ENCODE measurements around the gene CXXC5.

CXXC5 gene

DNA sequence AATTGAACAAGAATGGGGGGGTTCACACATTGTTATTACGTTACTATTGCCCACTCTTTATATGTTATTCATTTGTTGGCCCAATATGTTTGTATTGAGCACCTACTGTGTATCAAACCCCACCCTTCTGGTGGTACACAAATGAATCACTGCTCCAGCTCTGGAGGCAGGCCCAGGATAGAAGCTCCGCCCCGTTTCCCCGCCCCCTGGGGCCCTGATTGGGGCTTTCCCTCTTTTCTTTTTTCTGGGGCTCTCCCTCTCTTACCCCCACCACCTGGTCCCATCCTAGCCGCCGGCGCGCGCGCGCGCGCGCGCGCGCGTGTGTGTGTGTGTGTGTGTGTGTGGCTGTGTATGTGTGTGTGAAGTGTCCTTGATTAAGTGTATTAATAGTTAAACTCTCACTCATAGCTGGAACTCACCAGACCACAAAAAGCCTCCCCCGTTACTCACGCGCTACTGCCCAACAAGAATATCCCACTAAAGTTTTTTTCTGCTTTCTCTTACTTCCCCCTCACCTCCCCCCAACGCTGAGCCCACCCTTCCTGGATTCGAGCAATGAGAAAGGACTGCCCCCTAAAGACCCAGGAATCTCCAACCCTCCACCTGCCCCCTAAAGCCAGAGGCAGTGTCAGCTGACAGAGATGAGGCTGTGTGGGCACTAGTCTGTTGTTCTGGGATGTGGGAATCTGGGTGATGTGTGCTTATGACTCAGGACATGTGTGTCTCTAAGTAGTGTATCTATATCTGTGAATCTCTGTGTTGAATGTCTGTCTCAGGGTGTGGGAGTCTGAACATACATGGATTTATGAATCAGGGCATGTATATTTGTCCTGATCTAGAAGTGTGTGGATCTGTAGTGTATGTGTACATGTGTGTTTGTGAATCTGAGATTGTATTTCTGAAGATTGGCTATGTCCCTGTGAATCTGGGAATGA lies 4.0 kb downstream of the CXXC5 start:
- DNase-seq = peak; percentile 84

DNA sequence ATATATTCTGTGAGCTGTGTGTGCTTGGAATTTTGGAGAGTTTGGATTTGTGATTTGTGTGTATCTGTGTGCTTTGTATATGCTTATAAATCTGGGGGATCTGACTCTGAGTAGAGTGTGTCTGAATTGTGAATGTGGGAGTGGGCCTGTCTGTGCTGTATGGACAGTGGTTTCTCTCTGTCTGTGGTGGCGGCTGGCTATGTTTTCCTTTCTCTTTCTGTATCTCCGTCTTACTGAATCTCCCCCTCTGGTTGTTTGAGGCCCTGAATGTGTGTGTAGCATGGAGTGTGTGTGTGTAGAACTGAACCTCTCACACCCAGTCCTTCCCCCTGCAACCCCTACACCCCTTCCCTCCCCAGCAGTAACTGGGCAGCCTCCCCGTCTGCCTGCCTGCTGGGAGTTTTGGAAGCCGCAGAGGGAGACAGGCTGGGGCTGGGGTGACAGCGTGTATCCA lies 4.7 kb downstream of the CXXC5 start:
- no peak for DNase-seq

DNA sequence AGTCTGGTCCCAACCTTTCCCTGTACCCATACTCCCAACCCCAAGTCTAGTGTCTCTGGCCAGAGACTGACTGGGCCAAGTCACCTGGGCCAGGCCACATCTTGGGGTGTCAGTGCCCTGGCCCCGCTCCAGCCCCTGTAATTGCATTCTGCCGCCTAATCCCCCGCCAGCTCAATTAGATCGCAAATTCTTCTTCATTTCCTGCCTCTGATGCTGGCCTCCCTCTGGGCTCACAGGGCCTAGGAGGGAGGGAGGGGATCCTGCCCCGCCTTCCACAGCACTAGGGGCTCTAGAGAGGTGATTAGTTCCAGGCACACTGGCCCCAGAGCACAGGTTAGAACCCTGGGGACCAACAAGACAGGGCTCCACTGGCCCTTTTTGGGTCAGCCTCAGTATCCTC lies 5.5 kb downstream of the CXXC5 start:
- no peak for DNase-seq

DNA sequence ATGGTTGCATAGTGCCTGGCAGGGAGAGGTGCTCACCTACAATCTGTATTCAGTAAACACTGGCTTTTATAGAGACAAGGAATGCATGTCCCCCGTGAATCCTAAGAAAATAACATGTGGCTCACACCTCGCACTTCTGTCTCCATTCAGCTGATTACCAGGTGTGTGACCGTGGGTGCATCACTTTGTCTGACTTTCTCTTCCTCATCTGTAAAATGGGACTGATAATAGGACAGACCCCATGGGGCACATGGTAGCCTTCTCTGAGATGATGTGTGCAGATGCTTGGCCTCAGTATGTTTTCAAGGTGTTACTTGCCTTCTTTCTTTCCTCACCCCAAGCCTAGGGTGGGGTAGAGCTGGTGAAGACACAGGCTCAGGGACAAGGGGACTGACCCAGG lies 6.3 kb downstream of the CXXC5 start:
- no peak for DNase-seq

DNA sequence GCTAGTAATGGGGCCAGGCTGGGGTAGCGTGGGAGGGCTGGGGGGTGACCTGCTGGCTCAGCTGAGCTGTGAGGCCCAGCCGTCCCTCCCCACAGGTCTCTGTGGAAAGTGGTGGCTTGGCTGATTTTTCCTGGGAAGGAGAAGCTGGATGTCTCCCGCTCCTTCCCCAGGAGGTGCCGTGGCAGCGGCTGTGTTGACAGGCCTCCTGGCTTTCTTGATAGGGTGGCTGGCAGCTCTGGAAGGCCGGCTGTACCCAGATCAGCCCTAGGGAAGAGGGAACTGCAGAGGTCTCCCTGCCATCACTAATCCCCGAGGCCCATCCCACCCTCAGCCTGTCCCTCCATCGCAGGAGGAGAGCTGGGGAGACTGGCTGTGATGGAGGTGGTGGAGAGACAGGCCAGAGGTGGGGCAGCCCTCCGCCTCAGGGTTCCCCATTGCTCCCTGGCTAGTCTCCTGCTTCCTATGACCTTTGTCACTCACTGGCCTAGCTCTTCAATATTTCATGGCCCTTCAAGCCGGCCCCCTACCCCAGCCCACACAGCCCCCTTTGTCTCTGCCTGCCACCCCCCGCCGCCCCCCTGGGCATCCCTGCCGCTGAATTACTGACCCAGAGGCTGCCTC lies 6.8 kb downstream of the CXXC5 start:
- no peak for DNase-seq

DNA sequence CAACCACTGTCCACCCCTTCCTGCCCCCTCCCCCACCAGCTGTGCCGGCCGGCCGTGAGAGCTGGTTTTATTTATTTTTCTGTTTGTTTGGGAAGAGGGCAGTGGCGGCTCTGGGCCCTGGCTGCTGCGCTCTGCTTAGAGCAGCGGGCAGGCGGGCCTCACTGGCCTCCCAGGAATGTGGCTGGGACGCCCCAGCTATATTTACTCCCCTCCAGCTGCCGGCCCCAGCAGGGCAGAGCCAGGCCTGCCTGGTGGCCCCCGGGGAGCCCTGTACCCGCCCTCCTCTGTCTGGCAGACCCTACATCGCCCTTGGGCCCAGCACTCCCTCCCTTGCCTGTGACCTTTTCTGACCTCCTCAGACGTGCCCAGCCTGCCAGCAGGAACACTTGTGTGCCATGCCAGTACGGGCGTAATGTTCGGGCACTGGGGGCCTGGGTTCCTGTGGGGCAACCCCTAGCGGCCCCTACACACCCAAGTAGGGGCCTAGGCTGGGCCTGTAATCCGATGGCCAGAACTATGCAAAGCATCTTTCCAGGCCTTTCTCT lies 7.7 kb downstream of the CXXC5 start:
- DNase-seq = no peak

DNA sequence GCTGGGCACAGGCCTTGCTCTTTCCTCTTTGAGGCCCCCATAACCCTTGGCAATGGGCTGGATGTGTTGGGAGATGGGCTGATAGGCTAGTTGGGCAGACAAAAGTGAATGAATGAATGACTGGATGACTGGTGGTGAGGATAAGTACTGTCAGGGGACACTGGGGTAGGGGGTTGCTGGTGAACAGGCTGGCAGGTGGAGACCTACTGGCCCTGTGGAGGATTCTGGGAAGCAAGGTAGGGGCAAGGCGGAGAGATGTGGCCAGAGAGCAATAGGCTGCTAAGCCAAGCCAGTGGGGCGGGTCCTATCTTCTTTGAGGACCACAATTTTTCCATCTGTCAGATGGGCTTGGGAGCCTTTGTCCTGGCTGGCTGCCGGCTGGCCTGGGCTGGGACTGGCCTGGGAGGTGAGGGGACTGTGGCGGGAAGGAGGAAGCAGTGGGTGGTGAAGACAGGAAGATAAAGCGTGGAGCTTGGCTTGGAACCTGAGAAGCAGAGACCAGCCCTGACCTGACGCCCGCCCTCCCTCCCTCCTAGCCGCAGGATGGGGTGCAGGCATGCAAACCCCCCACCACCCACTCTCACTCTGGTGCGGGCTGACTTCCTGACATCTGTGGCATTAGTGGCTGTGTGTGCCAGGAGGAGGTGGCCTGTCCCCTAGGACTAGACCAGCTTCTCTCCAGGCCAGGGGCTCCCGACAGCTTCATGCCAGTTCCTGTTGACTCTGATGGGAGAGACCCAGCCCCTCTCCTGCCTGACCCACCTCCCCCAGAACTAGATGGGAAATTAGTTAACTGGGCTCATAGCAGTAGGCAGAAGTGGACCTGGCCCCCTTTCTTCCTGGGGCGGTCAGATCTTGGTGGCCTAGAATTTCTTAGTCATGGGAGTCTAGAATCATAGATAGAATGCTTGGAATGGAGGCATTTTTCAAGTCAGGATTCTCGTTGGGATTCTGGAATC lies 9.5 kb downstream of the CXXC5 start:
- peak; percentile 72 for DNase-seq

DNA sequence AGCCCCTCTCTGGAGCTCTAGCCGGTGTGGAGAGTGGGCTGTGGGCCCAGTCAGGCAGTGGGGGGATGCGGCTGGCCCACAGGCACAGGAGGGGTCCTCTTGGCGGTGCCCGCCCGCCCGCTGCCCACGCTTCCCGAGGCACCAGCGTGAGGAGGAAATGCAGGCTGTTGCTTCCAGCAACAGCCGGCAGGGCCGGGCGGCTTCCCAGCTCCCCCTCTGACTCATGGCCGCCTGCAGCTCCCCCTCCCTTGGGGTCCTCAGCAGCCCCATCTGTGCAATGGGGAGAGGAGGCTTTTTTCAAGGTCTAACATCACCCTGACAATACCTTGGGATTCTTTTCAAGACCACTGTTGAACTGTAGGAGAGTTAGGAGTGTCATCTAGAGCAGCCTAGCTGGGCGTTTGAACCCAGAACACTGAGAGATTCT lies 10.4 kb downstream of the CXXC5 start:
- DNase-seq = no peak

DNA sequence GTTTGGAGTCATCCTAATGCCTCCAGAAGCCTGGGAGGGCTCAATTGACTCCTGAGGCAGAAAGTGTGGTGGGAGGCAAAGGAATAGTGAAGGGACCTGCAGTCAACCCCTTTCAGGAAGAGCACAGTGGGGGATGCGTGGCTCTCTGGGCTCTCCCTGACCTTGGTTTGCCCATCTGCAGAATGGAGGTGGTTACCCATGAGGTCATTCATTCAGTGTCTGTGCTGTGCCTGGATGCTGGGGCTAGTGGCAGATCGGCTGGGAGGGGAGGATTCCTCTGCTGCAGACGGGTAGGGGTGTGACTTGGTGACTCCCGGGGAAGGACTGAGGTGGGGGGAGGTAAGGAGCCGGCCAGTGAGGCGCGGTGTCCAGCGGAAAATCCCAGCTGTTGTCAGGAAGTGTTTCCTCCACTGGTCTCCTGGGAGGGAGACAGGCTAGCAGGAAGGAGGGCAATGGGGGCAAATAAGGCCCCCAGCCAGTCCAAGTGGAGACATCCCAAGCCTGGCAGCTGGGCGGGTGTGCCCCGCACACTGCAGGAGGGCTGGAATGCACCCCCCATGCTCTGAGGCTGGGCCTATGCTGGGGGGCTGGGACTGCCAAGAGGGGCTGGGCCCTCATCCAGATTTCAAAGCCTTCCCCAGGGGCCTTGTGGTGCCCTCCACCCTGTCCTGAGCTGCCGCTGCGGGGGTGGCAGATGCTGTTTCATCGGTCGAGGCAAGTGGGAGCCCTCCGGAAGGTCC lies 10.9 kb downstream of the CXXC5 start:
- DNase-seq = peak; percentile 64

DNA sequence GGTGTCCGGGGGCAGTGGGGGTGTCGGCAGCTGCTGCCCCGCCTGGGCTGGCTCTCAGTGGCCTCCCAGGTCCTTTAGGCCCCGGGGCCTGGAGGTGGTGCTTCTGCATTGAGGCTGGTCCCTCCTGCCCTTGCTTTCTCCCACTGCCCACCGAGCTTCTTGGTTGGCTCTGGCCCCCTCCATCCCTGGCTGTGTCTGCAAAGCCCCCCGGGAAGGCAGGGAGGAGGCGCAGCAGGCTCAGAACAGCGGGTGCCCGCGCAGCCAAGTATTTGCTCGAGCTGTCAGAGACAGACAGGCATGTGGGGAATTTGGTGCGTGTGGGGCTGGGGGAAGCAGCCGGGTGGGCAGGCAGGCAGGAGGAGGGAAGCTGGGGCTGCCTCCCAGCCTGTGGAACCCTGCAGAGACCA lies 11.5 kb downstream of the CXXC5 start:
- no peak for DNase-seq

DNA sequence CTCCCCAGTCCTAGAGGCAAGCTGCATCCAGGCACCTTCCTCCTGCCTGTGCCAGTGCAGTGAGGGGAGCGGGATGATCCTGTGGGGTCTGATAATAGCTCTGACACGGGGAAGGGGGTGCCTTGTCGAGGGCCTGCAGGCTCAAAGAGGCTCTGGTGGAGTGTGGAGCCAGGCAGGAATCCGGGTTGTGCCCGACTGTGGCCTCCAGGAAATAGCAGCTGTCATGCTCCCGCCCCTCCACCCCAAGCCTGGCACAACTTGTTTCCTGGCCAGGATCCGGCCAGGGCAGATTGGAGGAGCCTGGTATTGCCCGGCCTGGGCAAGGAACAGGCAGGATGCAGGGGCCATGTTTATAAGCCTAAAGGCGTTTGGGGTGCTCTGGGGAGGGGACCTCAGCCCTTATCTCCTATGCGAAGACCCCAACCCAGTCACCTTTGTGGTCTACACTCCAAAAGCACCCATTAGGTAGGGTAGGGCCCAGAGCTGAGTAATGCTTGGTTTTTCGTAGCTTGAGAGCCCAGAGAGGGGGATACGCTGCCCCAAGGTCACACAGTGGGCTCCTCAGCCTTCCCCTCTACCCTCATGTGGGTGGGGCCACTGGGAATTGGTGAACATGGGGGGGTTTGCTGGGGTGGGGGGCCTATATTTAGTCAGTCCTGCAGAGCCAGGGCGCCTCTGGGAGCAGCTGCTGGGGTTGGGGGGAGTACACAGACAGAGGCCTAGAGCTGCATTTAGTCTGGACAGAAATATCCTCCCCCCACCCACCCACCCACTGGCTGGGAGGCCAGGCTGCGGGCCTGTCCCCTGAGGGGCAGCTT lies 12.2 kb downstream of the CXXC5 start:
- DNase-seq = peak; percentile 74

DNA sequence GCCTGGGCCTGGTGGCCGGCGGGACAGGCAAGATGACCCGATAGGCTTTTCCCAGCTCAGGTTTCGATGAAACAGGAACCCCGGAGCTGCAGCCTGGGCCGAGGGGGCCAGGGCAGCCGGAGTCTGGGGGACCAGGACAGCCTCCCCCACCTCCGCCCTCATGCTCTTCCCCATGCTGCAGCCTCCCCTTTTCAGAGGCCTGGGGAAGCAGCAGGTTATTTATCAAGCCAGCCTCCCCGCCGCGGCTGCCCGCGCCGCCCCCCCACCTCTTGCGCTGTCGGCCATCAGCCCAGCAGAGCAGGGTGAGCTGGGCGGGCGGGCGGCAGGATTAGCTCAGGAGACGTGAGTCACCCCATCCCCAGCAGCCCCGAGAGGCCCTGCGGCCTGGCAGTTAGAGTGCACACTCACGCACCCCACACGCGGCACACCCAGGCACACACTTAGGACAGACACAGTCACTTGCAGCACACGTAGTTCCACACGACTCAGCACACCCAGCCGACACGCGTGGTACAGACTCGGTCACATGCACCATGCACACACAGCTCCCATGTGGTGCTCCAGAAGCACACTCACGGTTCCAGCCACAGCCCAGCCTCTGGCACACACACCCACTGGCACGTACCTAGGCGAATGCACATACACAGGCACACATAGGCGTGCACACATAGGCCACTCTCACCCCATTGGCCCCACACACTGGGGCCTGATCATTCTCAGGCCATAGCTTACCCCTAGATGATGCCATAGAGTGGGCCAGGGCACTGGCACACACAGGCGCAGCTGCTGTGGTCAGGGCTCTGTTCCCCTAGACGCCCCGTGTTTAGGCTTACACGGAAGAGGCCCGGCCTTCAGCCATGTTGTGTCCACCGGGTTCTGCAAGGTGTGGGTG lies 13.0 kb downstream of the CXXC5 start:
- DNase-seq = peak; percentile 95

DNA sequence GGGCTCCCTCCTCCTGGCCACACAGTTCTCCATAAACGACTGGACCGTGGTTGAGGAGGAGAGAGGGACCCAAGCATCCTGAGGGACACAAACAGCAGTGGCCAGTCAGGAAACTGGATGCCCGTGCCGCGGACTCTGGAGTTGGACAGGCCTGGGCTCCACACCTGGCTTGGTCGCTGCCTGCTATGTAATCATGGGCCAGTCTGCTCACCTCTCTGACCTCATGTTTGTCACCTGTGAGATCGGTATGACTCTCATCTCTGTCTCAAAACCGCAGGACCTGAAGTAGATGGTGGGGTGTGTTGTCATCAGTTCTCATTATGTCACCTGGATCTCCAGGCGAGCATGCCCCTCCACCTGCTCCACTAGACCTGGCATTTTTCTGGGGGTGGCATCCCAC lies 14.5 kb downstream of the CXXC5 start:
- DNase-seq = no peak

DNA sequence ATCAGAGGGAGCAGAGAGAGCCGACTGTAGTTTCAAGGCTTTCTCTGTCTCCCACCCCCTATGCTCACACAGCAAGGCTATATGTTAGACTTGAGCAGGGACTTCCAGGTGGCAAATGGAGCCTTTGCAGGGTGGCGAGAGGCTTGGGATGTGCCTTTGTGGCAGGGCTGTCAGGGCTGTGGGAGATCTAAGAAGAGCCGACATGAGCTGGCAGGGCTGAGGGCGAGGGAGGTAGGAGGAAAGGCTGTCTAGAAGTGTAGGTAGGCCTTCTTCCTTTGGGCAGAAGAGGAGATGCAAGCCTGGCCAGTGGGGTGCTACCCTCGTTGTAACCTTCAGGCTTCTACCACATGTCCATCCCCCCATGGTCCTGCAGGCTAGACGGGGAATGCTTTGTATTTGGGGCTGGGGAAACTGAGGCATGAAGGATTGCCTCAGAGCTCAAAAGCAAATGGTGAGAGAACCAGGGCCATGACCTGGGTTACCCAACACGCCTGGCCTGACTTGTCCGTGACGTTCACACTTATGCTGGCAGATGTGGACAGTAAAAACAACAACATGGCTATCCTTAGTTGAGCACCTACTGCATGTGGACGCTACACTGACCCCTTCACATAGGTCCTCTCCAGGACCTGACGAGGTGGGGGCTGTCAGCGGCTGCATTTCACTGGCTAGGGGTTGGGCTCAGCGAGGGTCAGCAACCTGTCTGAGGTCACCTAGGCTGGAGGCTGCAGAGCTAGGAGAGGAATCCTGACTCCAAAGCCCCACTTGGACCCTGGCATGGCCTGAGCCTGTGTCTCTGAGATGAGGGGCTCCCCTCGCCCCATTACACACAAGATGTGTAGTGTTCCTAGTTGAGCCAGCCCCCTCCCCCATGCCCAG lies 15.3 kb downstream of the CXXC5 start:
- no peak for DNase-seq

DNA sequence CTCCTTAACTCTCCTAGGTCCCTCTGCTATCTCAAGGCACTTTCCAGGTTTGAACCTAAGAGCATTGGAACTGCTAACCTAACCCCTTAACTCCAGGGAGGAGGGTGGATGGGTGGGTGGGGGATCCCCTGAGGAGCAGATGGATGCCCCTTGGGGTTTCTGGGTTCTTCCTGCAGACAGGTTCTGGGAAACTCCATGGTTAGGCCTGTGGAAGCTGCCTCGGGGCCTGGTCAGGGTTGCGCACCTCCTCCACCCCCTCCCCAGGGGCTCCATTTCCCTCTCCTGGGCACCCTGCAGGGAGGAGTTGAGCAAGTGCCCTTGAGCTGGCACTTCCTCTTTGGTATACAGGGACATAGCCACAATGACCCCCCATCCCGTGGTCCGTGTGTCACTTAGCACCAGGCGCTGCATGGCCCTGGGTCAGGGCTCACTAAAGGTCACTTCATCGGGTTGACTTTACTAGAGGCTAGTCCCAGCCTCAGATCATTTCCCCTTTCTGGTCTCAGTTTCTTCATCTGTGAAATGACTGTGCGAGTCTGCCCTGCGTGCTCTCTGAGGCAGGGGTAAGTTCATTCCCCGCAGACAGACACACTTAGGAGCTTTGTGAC lies 16.0 kb downstream of the CXXC5 start:
- DNase-seq = peak; percentile 66

DNA sequence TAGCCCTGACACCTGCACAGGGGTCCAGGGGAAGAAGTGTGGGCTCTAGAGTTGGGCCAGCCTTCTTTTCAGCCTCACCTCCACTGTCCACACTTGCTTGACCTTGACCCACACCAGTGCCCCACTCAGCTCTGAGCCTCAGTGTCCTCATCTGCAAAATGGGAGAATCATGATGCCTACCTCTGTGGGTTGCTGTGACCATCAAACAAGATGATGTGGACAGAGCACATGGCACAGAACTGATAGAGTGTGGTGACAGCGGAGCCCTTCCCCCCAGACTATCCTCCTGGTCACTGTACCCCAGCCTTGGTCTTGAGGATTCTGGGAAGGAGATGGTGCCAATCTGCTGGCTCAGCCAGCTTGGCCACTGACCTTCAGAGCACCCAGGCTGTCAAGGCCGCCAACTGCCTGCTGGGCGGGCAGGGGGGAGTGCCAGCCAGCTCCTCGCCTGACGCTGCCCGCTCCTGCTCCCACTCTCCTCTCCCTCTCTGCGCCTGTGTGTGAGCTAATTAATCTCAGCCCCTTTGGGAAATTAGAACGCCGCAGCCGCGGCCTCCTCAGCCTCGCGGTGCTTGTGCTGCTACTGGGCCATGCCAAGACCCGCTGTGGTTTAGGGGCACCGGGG lies 16.7 kb downstream of the CXXC5 start:
- DNase-seq = no peak

DNA sequence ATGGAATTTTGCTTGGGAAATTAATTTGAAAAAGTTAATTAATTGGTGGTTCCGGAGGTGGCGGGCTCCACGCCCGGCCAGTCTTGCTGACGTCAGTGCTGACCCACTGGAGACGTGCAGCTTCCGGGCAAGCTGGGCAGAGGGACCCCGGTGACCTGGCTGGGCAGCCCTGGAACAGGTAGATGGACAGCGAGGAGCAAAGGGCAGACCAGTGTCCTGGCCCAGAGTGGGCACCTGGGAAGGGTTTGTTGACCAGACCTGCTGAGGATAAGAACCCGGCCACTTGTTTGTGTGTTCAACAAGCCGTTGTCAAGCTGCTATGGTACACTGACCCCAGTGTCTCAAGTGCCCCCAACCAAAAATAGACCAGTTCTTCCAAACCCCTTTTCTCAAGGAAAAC lies 17.5 kb downstream of the CXXC5 start:
- no peak for DNase-seq

DNA sequence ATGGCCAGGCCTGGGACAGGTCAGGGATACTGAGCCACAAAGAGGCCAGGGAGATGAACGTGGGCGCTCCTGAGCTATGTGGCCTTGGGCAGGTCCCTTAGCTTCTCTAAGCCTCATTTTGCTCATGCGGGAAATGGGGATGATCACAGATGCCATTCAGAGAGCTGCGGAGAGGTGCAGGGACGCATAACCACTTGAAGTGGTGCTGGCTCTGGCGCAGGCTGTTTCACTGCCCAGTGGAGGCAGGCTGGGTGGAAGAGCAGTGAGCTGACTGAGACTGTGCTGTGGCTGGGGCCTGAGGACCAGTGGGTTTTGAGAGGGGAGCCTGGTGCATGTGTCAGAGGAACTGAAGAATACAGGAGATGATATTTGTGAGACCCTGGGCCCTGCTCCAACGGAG lies 18.4 kb downstream of the CXXC5 start:
- DNase-seq = no peak
